Psoas muscle (tissue), 8 donors: ENCODE measurements around the gene P2RY14. TPM values are rescaled to one million over a fixed set of nuclear protein-coding genes. Genes with fewer than 3 reads are reported as not detected.

Source experiments
- ATAC-seq, 4 donors: fragments of 200-7000 bp; cut with Tn5 transposase; one replicate each; pipeline ENCODE4 v1.9.1; 2020; ENCODE audit warnings: moderate library complexity in 3 of 4, mild to moderate bottlenecking in 2 of 4
- DNase-seq, 2 donors: peaks; one replicate each; pipeline ENCODE4 v3.0.0-alpha.2; 2020
- H3K27ac ChIP-seq: fragments of 200-600 bp; one replicate; pipeline ENCODE4 v1.8.0; 2022
- H3K27me3 ChIP-seq, 3 donors: fragments of 200-600 bp in 1 of 3; one replicate each; pipeline versions ENCODE4 v1.6.1 to v1.8.0; 2013 to 2022; ENCODE audit warnings: low read length in 2 of 3, mild to moderate bottlenecking in 2 of 3, moderate library complexity in 1 of 3; ENCODE audit not compliant: insufficient read depth in 3 of 3
- H3K36me3 ChIP-seq, 2 donors: fragments of 200-600 bp in 1 of 2; one replicate each; pipeline versions ENCODE4 v1.6.1 to v1.8.0; 2013 to 2022; ENCODE audit warnings: low read depth in 1 of 2, mild to moderate bottlenecking in 1 of 2, moderate library complexity in 1 of 2; ENCODE audit not compliant: insufficient read depth in 1 of 2
- H3K4me1 ChIP-seq: fragments of 200-600 bp; one replicate; pipeline ENCODE4 v1.8.0; 2022
- H3K4me3 ChIP-seq: fragments of 200-600 bp; one replicate; pipeline ENCODE4 v1.8.0; 2022; ENCODE audit warnings: mild to moderate bottlenecking
- H3K9me3 ChIP-seq: fragments of 200-600 bp; one replicate; pipeline ENCODE4 v1.8.0; 2022
- CTCF ChIP-seq: fragments of 200-600 bp; IDR thresholded peaks from one replicate; pipeline ENCODE4 v1.8.0; 2022; ENCODE audit warnings: antibody characterized with exemption
- WGBS, 3 donors: extraction: QIAGEN DNeasy Blood & Tissue Kit; methylation state at CpG; one replicate each; pipeline versions ENCODE4 v1.1.6 to v1.1.7; 2013; 5-methylcytosine and 5-hydroxymethylcytosine counted together
- intact Hi-C, 2 donors: fragments of 100-400 bp; cut with DNase I; formaldehyde crosslinking; loops; one replicate each; pipeline versions ENCODE4 v1.11.0 to v1.14.2; 2022
- polyA plus RNA-seq, 3 donors: library from polyadenylated mRNA; stranded (reverse); fragments of 200-250 nt; gene quantifications; one replicate each; pipeline ENCODE4 v1.2.3, GENCODE V29; 2013
- total RNA-seq, 4 donors: library from RNA; stranded (reverse); fragmentation: NEBNext Ultra II Directional in 2 of 4; extraction: Animal tissue kit (Norgen Biotek cat#: 25700) in 2 of 4; gene quantifications; one replicate each; pipeline versions ENCODE4 v1.2.1 to v1.2.4, GENCODE V29; 2021 to 2023
- donor health status: healthy with polysubstance abuse.
- donor health status: DM: no; HTN: no; CAD: no; lungs with moderate emphysema.
- donor health status: Bipolar disorder and iron deficiency.
- donor health status: healthy.
- donor health status: DM: yes; HTN: yes; CAD: no.
- donor health status: DM: no; HTN: no; CAD: no.
- donor health status: DM: no; HTN: no; CAD: no.
- donor health status: DM: yes; HTN: yes; CAD: no.

Gene P2RY14
- total and polyA plus RNA-seq, 7 donors: 0.55 to 1.9 (median 1.2) TPM

- no peak for ATAC-seq
- H3K4me3 ChIP-seq: no peak within 1 kb of the TSS
- no peak within 1 kb of the TSS for H3K27ac ChIP-seq
- no peaks in the 10 kb centered on the region for H3K4me1 ChIP-seq
- 90 to 92% (median 91%) methylated on average over 3 of the region's 3 CpGs for WGBS, 3 donors
- intact Hi-C loops: no loop called here
- no peaks in the 10 kb centered on the region for H3K27me3 ChIP-seq
- DNase-seq: no peak
- no peaks in the 10 kb centered on the region for H3K36me3 ChIP-seq
- H3K9me3 ChIP-seq: no peaks in the 10 kb centered on the region
- no peak for TF ChIP-seq CTCF
These were observed 75.3 kb downstream of the P2RY14 start, which contains the start of gene GPR171 for GRCh38 chr3:151203051-151203420. Gene GPR171 (minus strand): TSS chr3:151203216. CDS start chr3:151199386, 3,830 bp downstream.

GRCh38 chr3:151201051-151201730 lies 77.2 kb downstream of the P2RY14 start:
- TF ChIP-seq CTCF: no peak
- H3K36me3 ChIP-seq: no peaks in the 10 kb centered on the region
- no peak overlapping the region for H3K27ac ChIP-seq
- DNase-seq (no peak), ATAC-seq (no peak)
- H3K9me3 ChIP-seq: no peaks in the 10 kb centered on the region
- no peaks in the 10 kb centered on the region for H3K27me3 ChIP-seq
- H3K4me1 ChIP-seq: no peaks in the 10 kb centered on the region
- WGBS, 3 donors: 90 to 97% (median 94%) methylated on average over 7 of the region's 7 CpGs
- intact Hi-C loops: no loop called here
- H3K4me3 ChIP-seq: no peak overlapping the region

- no peak for TF ChIP-seq CTCF
- Histone ChIP-seq H3K4me3 (no peak overlapping the region), H3K27ac (no peak overlapping the region), H3K9me3 (no peaks in the 10 kb centered on the region), H3K36me3 (no peaks in the 10 kb centered on the region), H3K4me1 (no peaks in the 10 kb centered on the region), H3K27me3 (no peaks in the 10 kb centered on the region)
- ATAC-seq: no peak
- 57 to 80% (median 71%) methylated on average over 2 of the region's 2 CpGs for WGBS, 3 donors
- intact Hi-C loops: no loop called here
- no peak for DNase-seq
These were observed 77.8 kb downstream of the P2RY14 start for GRCh38 chr3:151200586-151200985.

GRCh38 chr3:151199554-151200438 lies 78.5 kb downstream of the P2RY14 start:
- Histone ChIP-seq H3K27ac (no peak overlapping the region), H3K4me1 (no peaks in the 10 kb centered on the region), H3K4me3 (no peak overlapping the region), H3K9me3 (no peaks in the 10 kb centered on the region), H3K36me3 (no peaks in the 10 kb centered on the region), H3K27me3 (no peaks in the 10 kb centered on the region)
- ATAC-seq (no peak), DNase-seq (no peak)
- WGBS, 3 donors: 91 to 92% (median 91%) methylated on average over 4 of the region's 4 CpGs
- TF ChIP-seq CTCF: no peak
- intact Hi-C loops: no loop called here
